Measurements from ENCODE around the gene SLC22A23.

SLC22A23 gene

DNA sequence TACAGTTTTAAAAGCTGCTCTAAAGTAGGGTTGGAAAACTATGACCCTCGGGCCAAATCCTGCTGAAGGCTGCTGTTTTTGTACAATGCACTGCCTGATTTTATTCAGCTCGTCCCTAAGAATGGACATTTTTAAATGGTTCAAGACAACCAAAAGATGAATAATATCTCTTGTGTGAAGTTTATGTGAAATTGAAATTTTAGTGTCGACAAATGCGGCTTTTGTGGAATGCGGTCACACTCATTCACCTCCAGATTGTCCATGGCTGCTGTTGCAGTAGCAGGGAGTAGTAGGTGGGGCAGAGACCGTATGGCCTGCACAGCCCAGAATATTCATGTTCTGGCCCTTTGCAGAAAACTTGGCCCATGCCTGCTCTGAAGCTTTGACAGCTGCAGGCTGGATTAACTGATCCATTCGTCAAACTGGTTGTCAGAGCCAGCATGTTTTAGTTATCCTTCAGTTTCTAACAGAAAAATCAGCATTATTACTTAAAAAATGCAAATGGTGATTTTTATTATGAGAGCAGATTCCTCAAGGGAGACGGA is 106.5 kb downstream of the SLC22A23 start:
- DNase-seq = no peak

- DNase-seq = no peak
These were observed 107.2 kb downstream of the SLC22A23 start for GRCh38 chr6:3349388-3350251.

- no peak for DNase-seq
These were observed 108.0 kb downstream of the SLC22A23 start for GRCh38 chr6:3348821-3349220.

GRCh38 chr6:3347826-3348225 is 109.0 kb downstream of the SLC22A23 start:
- no peak for DNase-seq

- no peak for DNase-seq
These were observed 109.6 kb downstream of the SLC22A23 start for GRCh38 chr6:3347247-3347646.

DNA sequence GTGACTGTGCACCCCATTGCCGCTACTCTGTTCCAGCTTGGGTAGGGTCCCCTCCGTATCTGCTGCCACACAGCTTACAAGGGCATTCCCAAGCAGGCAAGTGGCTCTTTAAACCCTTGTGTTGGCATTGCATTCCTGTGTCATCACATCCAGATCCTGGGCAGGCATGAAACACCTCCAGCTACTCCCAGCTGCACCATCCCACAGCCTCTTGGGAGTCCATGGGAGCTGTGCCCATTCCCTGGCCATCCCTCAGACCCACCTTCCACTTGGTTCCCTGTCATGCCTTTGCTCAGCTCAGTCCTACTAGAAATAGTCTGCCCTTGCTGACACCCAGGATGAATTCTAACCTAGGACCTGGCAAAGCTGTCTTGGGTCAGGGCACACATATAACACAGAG is 110.4 kb downstream of the SLC22A23 start:
- no peak for DNase-seq

- no peak for DNase-seq
These were observed 111.0 kb downstream of the SLC22A23 start for GRCh38 chr6:3345836-3346235.

GRCh38 chr6:3343089-3343883 is 113.6 kb downstream of the SLC22A23 start:
- no peak for DNase-seq

GRCh38 chr6:3341467-3341866 is 115.4 kb downstream of the SLC22A23 start:
- no peak for DNase-seq

- DNase-seq = no peak
These were observed 116.0 kb downstream of the SLC22A23 start for GRCh38 chr6:3340894-3341293.

DNA sequence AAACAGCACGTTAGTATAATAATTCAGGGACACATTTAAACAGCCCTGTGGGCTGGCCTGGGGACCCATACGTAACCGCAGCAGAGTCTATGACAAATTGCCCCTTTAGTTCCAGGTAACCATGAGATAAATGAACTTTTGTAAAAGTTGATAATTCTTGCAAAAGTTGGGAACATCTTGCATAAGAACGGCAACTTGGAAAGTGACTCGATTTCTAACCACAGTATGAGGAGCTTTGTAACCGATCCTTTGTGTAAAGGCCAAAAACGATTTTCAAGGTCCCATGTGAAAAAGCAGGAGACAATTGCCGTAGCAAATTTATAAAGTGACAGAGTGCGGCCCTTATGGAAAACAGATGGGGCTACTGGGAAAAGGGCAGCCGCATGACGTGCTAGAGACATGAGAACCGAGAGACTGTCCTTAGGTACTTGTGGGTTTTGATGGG is 116.5 kb downstream of the SLC22A23 start:
- no peak for DNase-seq

GRCh38 chr6:3339811-3340210 is 117.0 kb downstream of the SLC22A23 start:
- no peak for DNase-seq

DNA sequence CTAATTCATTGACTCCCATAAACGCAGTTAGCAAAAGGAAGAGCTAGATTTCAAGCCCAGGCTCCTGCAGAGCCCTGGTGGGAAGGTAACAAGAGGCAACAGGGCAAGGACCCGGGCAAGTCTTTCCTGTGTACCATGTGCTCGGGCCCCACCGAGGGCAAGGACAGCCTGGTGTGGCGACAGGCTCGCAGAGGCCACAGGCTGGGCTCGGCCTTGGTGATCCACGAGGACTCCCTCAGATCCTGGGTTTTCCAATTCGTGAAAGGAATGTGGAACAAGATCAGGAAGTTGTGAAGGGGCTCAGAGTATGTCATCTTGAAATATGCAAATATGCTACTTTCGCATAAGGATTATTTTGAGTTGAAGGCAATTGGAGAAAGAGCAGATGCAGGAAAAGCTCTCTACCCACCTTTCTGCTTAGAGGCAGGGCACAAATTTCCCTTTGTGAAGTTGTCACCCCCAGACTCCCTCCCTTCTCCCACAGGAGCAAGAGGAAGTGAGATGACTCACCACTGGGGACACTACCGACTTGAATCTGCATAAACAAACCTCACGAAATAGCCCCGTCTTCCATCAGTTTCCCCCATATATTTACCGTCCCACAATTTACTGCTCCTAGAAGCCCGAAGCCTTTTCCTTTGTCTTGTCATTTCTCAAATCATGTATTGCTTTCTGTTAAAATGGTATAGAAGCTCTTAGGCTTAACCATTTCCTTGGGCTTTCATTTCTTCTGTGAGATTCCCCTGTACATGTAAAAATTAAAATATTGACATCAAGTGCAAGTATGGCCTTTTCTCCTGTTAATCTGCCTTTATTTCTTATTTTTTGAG is 119.1 kb downstream of the SLC22A23 start:
- DNase-seq = no peak

DNA sequence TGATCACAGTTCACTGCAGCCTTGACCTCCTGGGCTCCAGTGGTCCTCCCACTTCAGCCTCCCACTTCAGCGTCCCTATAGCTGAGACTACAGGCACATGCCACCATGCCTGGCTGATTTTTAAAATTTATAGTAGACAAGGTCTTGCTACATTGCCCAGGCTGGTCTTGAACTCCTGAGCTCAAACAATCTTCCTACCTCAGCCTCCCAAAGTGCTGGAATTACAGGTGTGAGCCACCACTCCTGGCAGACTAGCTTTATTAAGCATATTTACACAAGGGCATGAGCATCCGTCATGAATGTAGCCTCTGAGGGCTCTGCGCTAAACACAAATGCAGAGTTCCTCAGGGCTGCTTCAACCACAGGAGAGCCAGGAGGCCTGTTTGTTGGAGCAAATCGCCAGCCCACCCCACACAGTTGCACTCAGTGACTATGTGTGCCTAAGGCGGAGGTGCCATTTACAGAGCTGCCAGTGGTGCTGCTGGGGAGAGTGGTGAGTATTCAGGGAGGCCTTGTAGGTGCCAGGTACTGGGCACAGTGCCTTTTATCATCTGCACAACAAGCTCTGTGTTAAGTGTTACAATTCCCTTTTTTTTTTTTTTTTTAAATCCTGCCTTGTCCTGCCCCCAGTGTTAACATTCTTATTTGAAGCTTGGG is 119.9 kb downstream of the SLC22A23 start:
- no peak for DNase-seq

- DNase-seq = no peak
These were observed 120.6 kb downstream of the SLC22A23 start for GRCh38 chr6:3336066-3336786.

- no peak for DNase-seq
These were observed 121.7 kb downstream of the SLC22A23 start for GRCh38 chr6:3335169-3335568.

DNA sequence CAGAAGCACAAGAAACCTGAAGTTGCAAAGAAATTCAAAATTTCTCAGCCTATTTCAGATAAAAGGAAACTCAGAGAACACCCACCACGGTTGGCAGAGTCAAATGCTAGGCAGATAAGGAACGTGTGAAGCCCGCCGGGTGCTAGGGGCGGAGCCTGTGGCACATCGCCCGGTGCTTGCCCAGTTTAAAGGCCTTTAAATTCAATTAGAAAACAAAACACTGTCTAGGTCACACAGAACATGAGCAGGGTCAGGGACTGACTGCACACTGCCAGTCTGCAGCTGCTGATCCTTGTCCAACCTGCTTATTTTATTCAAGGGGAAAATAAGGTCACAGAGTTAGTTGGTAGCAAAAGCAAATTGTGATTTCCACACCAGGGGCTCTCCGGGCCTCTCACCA is 122.3 kb downstream of the SLC22A23 start:
- DNase-seq = no peak

DNA sequence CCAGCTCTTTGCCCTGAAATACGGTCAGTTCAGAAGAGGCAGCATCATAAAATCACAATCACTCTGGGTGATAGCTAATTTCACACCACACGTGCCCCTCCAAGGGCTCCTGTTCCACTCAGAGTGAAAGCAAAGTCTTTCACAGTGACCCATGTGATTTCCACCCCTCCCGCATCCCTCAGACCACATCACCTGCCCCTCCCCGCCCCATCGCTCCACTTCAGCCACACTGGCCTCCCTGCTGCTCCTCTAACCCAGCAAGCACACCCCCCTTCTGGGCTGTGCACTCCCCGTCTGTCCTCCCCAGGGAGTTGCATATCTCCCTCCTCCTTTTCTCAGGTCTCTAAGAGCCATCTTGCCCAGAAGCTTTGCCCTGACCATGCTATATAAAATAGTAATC is 123.6 kb downstream of the SLC22A23 start:
- DNase-seq = no peak

- DNase-seq = no peak
These were observed 124.9 kb downstream of the SLC22A23 start for GRCh38 chr6:3331971-3332370.

- no peak for DNase-seq
These were observed 125.4 kb downstream of the SLC22A23 start for GRCh38 chr6:3331494-3331893.

GRCh38 chr6:3330199-3330598 is 126.7 kb downstream of the SLC22A23 start:
- DNase-seq = no peak

Data from NCI-H2171 treated with DMSO at 0.1 percent for 48 hours (cell line).